Kidney (tissue), 14 donors: Measurements from ENCODE around the gene RPL41. TPM values are rescaled to one million over a fixed set of nuclear protein-coding genes. Genes with fewer than 3 reads are reported as not detected.

Experiments used
- DNase-seq, 5 donors: peaks; one replicate each; pipeline ENCODE4 v3.0.0-alpha.2; 2013 to 2020
- FAIRE-seq: peaks from 2 replicates; lab custom pipeline; 2012; peaks lifted over from hg19 to GRCh38; lab: Jason Lieb, UNC
- H3K27ac ChIP-seq, 2 donors: one replicate each; pipeline ENCODE4 v1.7.0; 2013; ENCODE audit warnings: low read depth in 2 of 2, low read length in 2 of 2, inconsistent platforms in 1 of 2
- H3K27me3 ChIP-seq: one replicate; pipeline ENCODE4 v1.7.1; 2013; ENCODE audit warnings: low read length, inconsistent platforms; ENCODE audit not compliant: control insufficient read depth, insufficient read depth
- H3K36me3 ChIP-seq, 3 donors: one replicate each; pipeline versions ENCODE4 v1.7.0 to v1.7.1; 2013; ENCODE audit warnings: low read length in 3 of 3, control low read depth in 1 of 3, inconsistent platforms in 1 of 3; ENCODE audit not compliant: insufficient read depth in 3 of 3, control insufficient read depth in 2 of 3
- H3K4me1 ChIP-seq, 3 donors: one replicate each; pipeline versions ENCODE4 v1.7.0 to v1.7.1; 2013; ENCODE audit warnings: low read length in 3 of 3, inconsistent platforms in 1 of 3, low read depth in 1 of 3; ENCODE audit not compliant: control insufficient read depth in 2 of 3, insufficient read depth in 2 of 3
- H3K4me3 ChIP-seq, 3 donors: one replicate each; pipeline versions ENCODE4 v1.7.0 to v1.8.1; 2013; ENCODE audit warnings: low read length in 3 of 3, control low read depth in 1 of 3, inconsistent platforms in 1 of 3
- H3K9ac ChIP-seq, 3 donors: one replicate each; pipeline versions ENCODE4 v1.7.0 to v1.7.1; 2013; ENCODE audit warnings: low read length in 3 of 3, control low read depth in 1 of 3, inconsistent platforms in 1 of 3
- H3K9me3 ChIP-seq, 3 donors: one replicate each; pipeline versions ENCODE4 v1.7.0 to v1.7.1; 2013; ENCODE audit warnings: low read length in 3 of 3, control low read depth in 1 of 3, inconsistent platforms in 1 of 3; ENCODE audit not compliant: control insufficient read depth in 2 of 3, insufficient read depth in 1 of 3
- intact Hi-C: fragments of 100-400 bp; cut with DNase I; formaldehyde crosslinking; loops from one replicate; pipeline ENCODE4 v1.11.1; 2022
- polyA plus RNA-seq: library from polyadenylated mRNA; stranded (reverse); fragments of 350-450 nt; fragmentation: Illumina TruSeq; extraction: RNeasy Lipid Tissue Mini Kit (QIAGEN cat#74804); gene quantifications from one replicate; pipeline ENCODE4 v1.2.3, GENCODE V29; 2014; ENCODE audit warnings: low read depth, low replicate concordance; ENCODE audit not compliant: insufficient read depth
- total RNA-seq: library from RNA; stranded (reverse); fragmentation: NEBNext Ultra II Directional; extraction: Animal tissue kit (Norgen Biotek cat#: 25700); gene quantifications from one replicate; pipeline ENCODE4 v1.2.1, GENCODE V29; 2021
- TF ChIP-seq, protein P1 (sequence below): IDR thresholded peaks from 3 replicates; pipeline ENCODE4 v1.5.1; 2012; ENCODE audit warnings: mild to moderate bottlenecking, moderate library complexity, borderline replicate concordance; ENCODE audit not compliant: insufficient read depth; ENCODE audit errors: extremely low read depth
- donor health status: control.
- donor health status: control.
- donor health status: control.
- donor health status: control.
- donor health status: control.
- donor health status: DM: yes; HTN: yes; CAD: no.
- donor health status: Normal renal cell carcinoma (clear cell type).

The RPL41 gene
- total and polyA plus RNA-seq, 2 donors from 2014 or later, result 2,987 to 5,602 TPM

DNA sequence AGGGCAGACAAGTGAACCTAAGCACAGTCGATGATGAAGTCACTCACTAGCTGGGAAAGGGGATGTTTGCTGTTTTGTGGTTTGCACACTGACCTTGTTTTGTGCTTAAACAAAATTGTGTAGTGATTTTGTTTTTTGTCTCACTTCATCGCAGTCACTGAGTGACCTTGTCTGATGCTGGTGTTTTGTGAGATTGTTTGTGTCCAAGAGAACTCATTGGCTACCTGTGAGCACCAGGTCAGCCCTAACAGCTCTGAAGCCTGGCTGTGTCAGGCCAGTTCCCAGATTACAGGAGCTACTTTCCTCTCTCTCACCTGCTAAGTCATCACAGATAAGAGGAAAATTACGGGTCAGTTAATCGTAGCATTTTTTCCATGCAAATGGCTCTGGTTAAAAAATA lies 7.7 kb downstream of the RPL41 start:
- intact Hi-C loops, result loop anchor here (10.0 kb wide), 1 partner anchor 61 kb away; the partner anchor contains the start of gene SMARCC2

DNA sequence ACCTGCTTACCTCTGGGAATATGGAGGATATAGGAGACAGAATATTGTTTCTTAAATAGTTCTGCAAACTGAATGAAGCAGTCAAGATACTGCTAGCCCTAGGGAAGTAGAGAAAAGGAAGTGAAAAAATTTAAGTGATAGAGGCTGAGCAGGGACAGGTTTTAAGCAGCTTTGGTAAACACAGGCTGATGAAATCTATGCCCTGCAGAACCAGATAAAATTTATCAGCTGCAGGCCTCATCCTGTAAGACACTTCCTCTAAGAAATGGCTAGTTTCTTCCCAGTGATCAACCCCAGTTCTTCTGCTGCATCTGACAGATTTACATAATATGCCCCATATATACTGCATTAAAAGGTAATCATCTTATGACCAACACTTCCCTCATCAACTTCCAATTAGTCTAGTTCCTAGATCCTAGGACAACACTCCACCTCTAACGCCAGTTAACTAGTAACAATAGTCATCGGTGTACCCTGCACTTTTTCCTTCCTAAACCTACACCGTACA lies 10.4 kb downstream of the RPL41 start:
- no peaks in the 10 kb centered on the region for H3K27me3 ChIP-seq
- no peak for DNase-seq
- TF ChIP-seq, protein P1, sequence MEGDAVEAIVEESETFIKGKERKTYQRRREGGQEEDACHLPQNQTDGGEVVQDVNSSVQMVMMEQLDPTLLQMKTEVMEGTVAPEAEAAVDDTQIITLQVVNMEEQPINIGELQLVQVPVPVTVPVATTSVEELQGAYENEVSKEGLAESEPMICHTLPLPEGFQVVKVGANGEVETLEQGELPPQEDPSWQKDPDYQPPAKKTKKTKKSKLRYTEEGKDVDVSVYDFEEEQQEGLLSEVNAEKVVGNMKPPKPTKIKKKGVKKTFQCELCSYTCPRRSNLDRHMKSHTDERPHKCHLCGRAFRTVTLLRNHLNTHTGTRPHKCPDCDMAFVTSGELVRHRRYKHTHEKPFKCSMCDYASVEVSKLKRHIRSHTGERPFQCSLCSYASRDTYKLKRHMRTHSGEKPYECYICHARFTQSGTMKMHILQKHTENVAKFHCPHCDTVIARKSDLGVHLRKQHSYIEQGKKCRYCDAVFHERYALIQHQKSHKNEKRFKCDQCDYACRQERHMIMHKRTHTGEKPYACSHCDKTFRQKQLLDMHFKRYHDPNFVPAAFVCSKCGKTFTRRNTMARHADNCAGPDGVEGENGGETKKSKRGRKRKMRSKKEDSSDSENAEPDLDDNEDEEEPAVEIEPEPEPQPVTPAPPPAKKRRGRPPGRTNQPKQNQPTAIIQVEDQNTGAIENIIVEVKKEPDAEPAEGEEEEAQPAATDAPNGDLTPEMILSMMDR, result no peak
- peak overlapping the region in 2 of 3 donors; percentile 60 to 82 for H3K4me3 ChIP-seq
- peak overlapping the region; percentile 74 to 86 for H3K27ac ChIP-seq
- FAIRE-seq, result no peak
- no peaks in the 10 kb centered on the region for H3K9me3 ChIP-seq
- peaks cover 2 to 12% (median 2%) of the 10 kb centered on the region in 3 donors for H3K36me3 ChIP-seq
- intact Hi-C loops, result loop anchor here (10.0 kb wide), 1 partner anchor 58 kb away; the partner anchor contains the start of gene SMARCC2
- H3K4me1 ChIP-seq, result peaks cover 11 to 25% (median 12%) of the 10 kb centered on the region in 3 donors
- H3K9ac ChIP-seq, result peak overlapping the region in 2 of 3 donors; percentile 63 to 68

More for the DNA sequence above, 7.7 kb downstream of the RPL41 start:
- TF ChIP-seq, protein P1, result no peak
- no peak for FAIRE-seq
- no peak for DNase-seq
- Histone ChIP-seq H3K4me1 (peaks cover 11 to 26% (median 18%) of the 10 kb centered on the region in 3 donors), H3K36me3 (peaks cover 0 to 3% (median 0%) of the 10 kb centered on the region in 3 donors), H3K9ac (no peak overlapping the region), H3K9me3 (no peaks in the 10 kb centered on the region), H3K27me3 (no peaks in the 10 kb centered on the region), H3K27ac (no peak overlapping the region), H3K4me3 (no peak overlapping the region)

DNA sequence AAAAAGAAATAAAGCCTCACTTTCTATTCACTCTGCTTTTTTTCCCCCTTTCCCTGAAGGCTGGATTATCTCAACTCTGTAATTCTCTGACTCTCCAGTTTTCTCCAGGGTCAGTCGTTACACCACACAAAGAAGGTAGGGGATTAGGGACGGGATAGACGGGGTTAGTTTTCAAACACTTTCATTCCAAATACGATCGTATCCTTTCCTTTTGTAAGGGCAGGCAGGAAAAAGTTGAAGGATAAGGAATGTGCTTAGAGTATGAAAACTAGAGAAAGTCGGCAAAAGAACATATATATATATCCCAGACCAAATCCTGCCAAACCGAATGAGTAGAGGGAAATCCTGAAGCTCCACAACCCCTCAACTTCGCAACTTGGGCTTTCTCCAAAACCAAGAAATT lies 11.1 kb downstream of the RPL41 start:
- Histone ChIP-seq H3K9ac (peak overlapping the region; percentile 43 to 68 (median 67)), H3K4me3 (peak overlapping the region; percentile 60 to 82 (median 75)), H3K27me3 (no peaks in the 10 kb centered on the region), H3K36me3 (peaks cover 2 to 19% (median 9%) of the 10 kb centered on the region in 3 donors), H3K9me3 (no peaks in the 10 kb centered on the region), H3K27ac (peak overlapping the region; percentile 27 to 86), H3K4me1 (peaks cover 11 to 25% (median 12%) of the 10 kb centered on the region in 3 donors)
- intact Hi-C loops, result loop anchor here (10.0 kb wide), 1 partner anchor 57 kb away; the partner anchor contains the start of gene SMARCC2
- TF ChIP-seq, protein P1, result no peak
- no peak for DNase-seq
- no peak for FAIRE-seq
